ENCODE data around the gene DYRK1A. TPM values are rescaled to one million over a fixed set of nuclear protein-coding genes. Genes with fewer than 3 reads are reported as not detected.

The DYRK1A gene
- polyA plus RNA-seq, 1 donor from 2014 or later: 94.8 TPM

DNA sequence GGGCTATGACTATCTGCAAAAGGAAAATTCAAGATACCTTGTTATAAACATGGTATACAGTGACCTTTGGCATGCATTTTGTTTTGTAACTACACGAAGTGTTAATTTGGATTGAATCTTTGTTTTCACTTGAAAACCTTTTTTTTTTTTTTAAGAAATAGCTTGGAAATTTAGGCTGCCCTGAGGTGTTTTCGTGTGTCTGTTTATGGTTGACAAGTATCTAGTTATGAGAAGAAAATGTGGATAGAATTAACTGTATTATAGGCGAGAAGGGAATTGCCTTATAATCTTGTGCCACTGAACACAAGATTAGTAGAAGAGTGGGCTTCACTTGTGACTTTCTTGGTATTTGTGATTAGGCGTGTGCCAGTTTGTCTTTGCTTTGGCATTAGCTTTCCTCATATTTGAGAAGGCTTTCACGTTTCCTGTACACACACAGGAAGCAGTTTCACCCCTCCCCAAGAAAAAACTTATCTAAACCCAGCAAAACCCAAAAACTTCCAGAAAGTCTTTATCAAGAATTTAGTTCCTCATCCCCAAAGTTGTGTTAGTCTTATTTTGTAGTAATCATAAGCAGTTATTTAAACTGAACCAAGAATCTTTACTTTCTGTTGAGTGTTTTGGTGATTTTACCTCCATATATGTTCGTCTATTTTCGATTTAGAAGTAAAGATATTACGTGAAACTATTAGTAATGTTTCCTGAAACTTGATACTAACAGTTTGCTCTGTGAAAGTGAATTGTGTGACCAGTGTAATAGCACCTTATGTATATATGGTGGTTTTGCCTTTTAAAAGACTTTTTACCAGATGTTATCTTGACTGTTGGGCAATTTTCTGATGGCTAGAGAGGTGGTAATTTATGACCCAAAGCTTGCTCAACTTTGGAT is 3.8 kb downstream of the DYRK1A start:
- Histone ChIP-seq H2AFZ (ENCODE audit: low read depth, low read length) (no peak overlapping the region), H3K9ac (ENCODE audit: low read length) (no peak overlapping the region), H3K27ac (ENCODE audit: low read length) (no peak overlapping the region), H4K20me1 (ENCODE audit: insufficient read depth) (peaks cover 34% of the 10 kb centered on the region), H3F3A (ENCODE audit: insufficient read depth, low read length, poor library complexity, severe bottlenecking) (no peaks in the 10 kb centered on the region), H3K9me3 (ENCODE audit: low read length) (no peaks in the 10 kb centered on the region), H3K4me2 (ENCODE audit: low read length) (peak overlapping the region; percentile 76), H3K27me3 (ENCODE audit: insufficient read depth, low read depth, low read length) (no peaks in the 10 kb centered on the region), H3K36me3 (ENCODE audit: insufficient read depth, low read length) (no peaks in the 10 kb centered on the region), H3K79me2 (replicated peaks; ENCODE audit: insufficient read depth, low read length) (peaks cover 76% of the 10 kb centered on the region), H3K9me2 (ENCODE audit: insufficient read depth, low read length) (no peaks in the 10 kb centered on the region), H3K4me3 (ENCODE audit: low read length) (peak overlapping the region; percentile 69)
- no peak for TF ChIP-seq EP300 (conservative IDR thresholded peaks at IDR 0.05; ENCODE audit: poor library complexity, severe bottlenecking)
- TF ChIP-seq, protein P1, sequence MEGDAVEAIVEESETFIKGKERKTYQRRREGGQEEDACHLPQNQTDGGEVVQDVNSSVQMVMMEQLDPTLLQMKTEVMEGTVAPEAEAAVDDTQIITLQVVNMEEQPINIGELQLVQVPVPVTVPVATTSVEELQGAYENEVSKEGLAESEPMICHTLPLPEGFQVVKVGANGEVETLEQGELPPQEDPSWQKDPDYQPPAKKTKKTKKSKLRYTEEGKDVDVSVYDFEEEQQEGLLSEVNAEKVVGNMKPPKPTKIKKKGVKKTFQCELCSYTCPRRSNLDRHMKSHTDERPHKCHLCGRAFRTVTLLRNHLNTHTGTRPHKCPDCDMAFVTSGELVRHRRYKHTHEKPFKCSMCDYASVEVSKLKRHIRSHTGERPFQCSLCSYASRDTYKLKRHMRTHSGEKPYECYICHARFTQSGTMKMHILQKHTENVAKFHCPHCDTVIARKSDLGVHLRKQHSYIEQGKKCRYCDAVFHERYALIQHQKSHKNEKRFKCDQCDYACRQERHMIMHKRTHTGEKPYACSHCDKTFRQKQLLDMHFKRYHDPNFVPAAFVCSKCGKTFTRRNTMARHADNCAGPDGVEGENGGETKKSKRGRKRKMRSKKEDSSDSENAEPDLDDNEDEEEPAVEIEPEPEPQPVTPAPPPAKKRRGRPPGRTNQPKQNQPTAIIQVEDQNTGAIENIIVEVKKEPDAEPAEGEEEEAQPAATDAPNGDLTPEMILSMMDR (IDR thresholded peaks at IDR 0.05; ENCODE audit: poor library complexity, severe bottlenecking): no peak
- no peak for TF ChIP-seq TAF1 (IDR thresholded peaks at IDR 0.05; ENCODE audit: low read depth)
- no peak for TF ChIP-seq RAD21 (conservative IDR thresholded peaks at IDR 0.05)
- TF ChIP-seq REST (IDR thresholded peaks at IDR 0.05; ENCODE audit: borderline replicate concordance): no peak
- no peak for TF ChIP-seq SMC3 (conservative IDR thresholded peaks at IDR 0.05; ENCODE audit: poor library complexity)
- no peak for TF ChIP-seq POLR2AphosphoS5 (IDR thresholded peaks at IDR 0.05)
- TF ChIP-seq EZH2 (IDR thresholded peaks at IDR 0.05; ENCODE audit: borderline replicate concordance, insufficient read depth, low read length, poor library complexity, severe bottlenecking): no peak

- Histone ChIP-seq H3K27me3 (ENCODE audit: insufficient read depth, low read depth, low read length) (no peaks in the 10 kb centered on the region), H3K9me2 (ENCODE audit: insufficient read depth, low read length) (no peaks in the 10 kb centered on the region), H3K4me3 (ENCODE audit: low read length) (peak overlapping the region; percentile 69), H3K36me3 (ENCODE audit: insufficient read depth, low read length) (no peaks in the 10 kb centered on the region), H3F3A (ENCODE audit: insufficient read depth, low read length, poor library complexity, severe bottlenecking) (no peaks in the 10 kb centered on the region), H2AFZ (ENCODE audit: low read depth, low read length) (no peak overlapping the region), H3K9ac (ENCODE audit: low read length) (no peak overlapping the region), H4K20me1 (ENCODE audit: insufficient read depth) (peaks cover 37% of the 10 kb centered on the region), H3K4me2 (ENCODE audit: low read length) (no peak overlapping the region), H3K27ac (ENCODE audit: low read length) (no peak overlapping the region), H3K79me2 (replicated peaks; ENCODE audit: insufficient read depth, low read length) (peaks cover 82% of the 10 kb centered on the region), H3K9me3 (ENCODE audit: low read length) (no peaks in the 10 kb centered on the region)
- TF ChIP-seq RAD21 (conservative IDR thresholded peaks at IDR 0.05) (no peak), MXI1 (conservative IDR thresholded peaks at IDR 0.05; ENCODE audit: poor library complexity, severe bottlenecking) (no peak), REST (IDR thresholded peaks at IDR 0.05; ENCODE audit: borderline replicate concordance) (no peak), POLR2AphosphoS5 (IDR thresholded peaks at IDR 0.05) (no peak), EP300 (conservative IDR thresholded peaks at IDR 0.05; ENCODE audit: poor library complexity, severe bottlenecking) (no peak), TAF1 (IDR thresholded peaks at IDR 0.05; ENCODE audit: low read depth) (no peak), SMC3 (conservative IDR thresholded peaks at IDR 0.05; ENCODE audit: poor library complexity) (no peak), EZH2 (IDR thresholded peaks at IDR 0.05; ENCODE audit: borderline replicate concordance, insufficient read depth, low read length, poor library complexity, severe bottlenecking) (no peak)
- TF ChIP-seq, protein P1 (IDR thresholded peaks at IDR 0.05; ENCODE audit: poor library complexity, severe bottlenecking): no peak
These were observed 4.4 kb downstream of the DYRK1A start for GRCh38 chr21:37371041-37371397.
